ENCODE measurements around the gene LUZP2.

GRCh38 chr11:24685821-24686220 lies 189.0 kb downstream of the LUZP2 start:
- TF ChIP-seq ZNF274 (IDR thresholded peaks at IDR 0.05; ENCODE audit: low read depth, low read length), result no peak
- no peak for TF ChIP-seq SUZ12 (IDR thresholded peaks at IDR 0.05; ENCODE audit: extremely low read depth, insufficient read depth, insufficient read length)
